Ishikawa (cell line): Measurements from ENCODE around the gene BPIFB4.

ENCODE experiments used
- CEBPB ChIP-seq: IDR thresholded peaks from 2 replicates; pipeline ENCODE4 v1.6.1; 2012
- CREB1 ChIP-seq: IDR thresholded peaks from 2 replicates; pipeline ENCODE4 v1.6.1; 2012; ENCODE audit warnings: low read depth
- EGR1 ChIP-seq: IDR thresholded peaks from 2 replicates; pipeline ENCODE4 v1.6.1; 2012
- EP300 ChIP-seq: IDR thresholded peaks from 2 replicates; pipeline ENCODE4 v1.6.1; 2012; ENCODE audit warnings: borderline replicate concordance
- FOXM1 ChIP-seq: IDR thresholded peaks from 2 replicates; pipeline ENCODE4 v1.6.1; 2012; ENCODE audit warnings: low read depth, borderline replicate concordance
- MAX ChIP-seq: IDR thresholded peaks from 2 replicates; pipeline ENCODE4 v1.6.1; 2012
- NFIC ChIP-seq: IDR thresholded peaks from 2 replicates; pipeline ENCODE4 v1.6.1; 2012
- REST ChIP-seq: IDR thresholded peaks from 2 replicates; pipeline ENCODE4 v1.6.1; 2012; ENCODE audit warnings: low read depth, mild to moderate bottlenecking
- TCF12 ChIP-seq: IDR thresholded peaks from 2 replicates; pipeline ENCODE4 v1.6.1; 2012; ENCODE audit warnings: low read depth
- TEAD4 ChIP-seq: IDR thresholded peaks from 2 replicates; pipeline ENCODE4 v1.6.1; 2012
- USF1 ChIP-seq: IDR thresholded peaks from 2 replicates; pipeline ENCODE4 v1.6.1; 2012
- YY1 ChIP-seq: IDR thresholded peaks from 2 replicates; pipeline ENCODE4 v1.6.1; 2012; ENCODE audit warnings: low read depth
- ZBTB7A ChIP-seq: IDR thresholded peaks from 2 replicates; pipeline ENCODE4 v1.6.1; 2012; ENCODE audit warnings: low read depth

The BPIFB4 gene

GRCh38 chr20:33042430-33042829 is 37.0 kb upstream of the BPIFB4 start:
- TF ChIP-seq EGR1 (no peak), USF1 (no peak), ZBTB7A (no peak), REST (no peak), CREB1 (no peak), EP300 (no peak), TCF12 (no peak), YY1 (no peak), NFIC (no peak), MAX (no peak)

GRCh38 chr20:33042983-33043730 is 36.3 kb upstream of the BPIFB4 start:
- TF ChIP-seq ZBTB7A, result no peak
- no peak for TF ChIP-seq TCF12
- TF ChIP-seq EGR1, result no peak
- TF ChIP-seq CREB1, result no peak
- TF ChIP-seq EP300, result no peak
- no peak for TF ChIP-seq FOXM1
- no peak for TF ChIP-seq CEBPB
- no peak for TF ChIP-seq USF1

GRCh38 chr20:33043731-33044181 is 35.7 kb upstream of the BPIFB4 start:
- no peak for TF ChIP-seq YY1
- no peak for TF ChIP-seq CEBPB
- TF ChIP-seq TCF12, result no peak
- TF ChIP-seq FOXM1, result no peak

GRCh38 chr20:33046412-33046811 is 33.0 kb upstream of the BPIFB4 start:
- TF ChIP-seq YY1, result no peak
- no peak for TF ChIP-seq ZBTB7A
- no peak for TF ChIP-seq TEAD4
- no peak for TF ChIP-seq USF1
- no peak for TF ChIP-seq CREB1
- TF ChIP-seq MAX, result no peak
- TF ChIP-seq EGR1, result no peak
- TF ChIP-seq REST, result no peak
- TF ChIP-seq TCF12, result no peak
- TF ChIP-seq EP300, result no peak
- TF ChIP-seq CEBPB, result no peak

GRCh38 chr20:33051333-33051732 is 28.1 kb upstream of the BPIFB4 start:
- TF ChIP-seq MAX (no peak), CREB1 (no peak)

GRCh38 chr20:33053291-33054106 is 25.9 kb upstream of the BPIFB4 start, which contains the start of gene BPIFB3:
TSS of gene BPIFB3 (plus strand) at chr20:33053903. CDS start at chr20:33055436, 1,533 bp downstream.
- no peak for TF ChIP-seq EP300
- TF ChIP-seq USF1, result no peak
- no peak for TF ChIP-seq CEBPB
- no peak for TF ChIP-seq CREB1
- TF ChIP-seq TEAD4, result no peak
- TF ChIP-seq MAX, result no peak
- TF ChIP-seq FOXM1, result no peak
- TF ChIP-seq EGR1, result no peak
- TF ChIP-seq ZBTB7A, result no peak
- TF ChIP-seq NFIC, result no peak
